IMR-90 (cell line): ENCODE results near the gene QSOX2. TPM values are rescaled to one million over a fixed set of nuclear protein-coding genes. Genes with fewer than 3 reads are reported as not detected.

Experiments used
- ATAC-seq: fragments of 200-7000 bp; cut with Tn5 transposase; 2 replicates; pipeline ENCODE4 v1.9.1; 2020; ENCODE audit warnings: low read depth, mild to moderate bottlenecking, moderate library complexity
- BruUV-seq: library from RNA; stranded (reverse); fragments of 400-500 nt; replicated peaks from 2 replicates; lab custom pipeline; 2021; lab: Mats Ljungman, UMichigan
- CTCF ChIA-PET: fragments of 300-600 bp; formaldehyde crosslinking; extraction: SDS; loops from one replicate; lab custom pipeline; 2021; ENCODE audit warnings: antibody characterized with exemption; lab: Yijun Ruan, JAX
- POLR2A ChIA-PET: fragments of 300-600 bp; sonication (Branson Sonifier 250); formaldehyde crosslinking; loops from one replicate; lab custom pipeline; 2022; ENCODE audit warnings: antibody characterized with exemption; ENCODE audit not compliant: unreplicated experiment; lab: Charles Lee
- DNase-seq: peaks from one replicate; pipeline ENCODE4 v3.0.0; 2013
- H2AFZ ChIP-seq: replicated peaks from 2 replicates; pipeline ENCODE3; 2013; ENCODE audit warnings: low read length, mild to moderate bottlenecking; ENCODE audit not compliant: poor library complexity
- H2AK5ac ChIP-seq: 2 replicates; pipeline ENCODE4 v1.6.1; 2013; ENCODE audit warnings: low read depth, low read length, inconsistent platforms
- H2AK9ac ChIP-seq: replicated peaks from 2 replicates; pipeline ENCODE3; 2013; ENCODE audit warnings: mild to moderate bottlenecking, low read depth, low read length, moderate library complexity; ENCODE audit not compliant: poor library complexity
- H2BK120ac ChIP-seq: 2 replicates; pipeline ENCODE4 v1.6.1; 2013; ENCODE audit warnings: low read depth, low read length, inconsistent platforms
- H2BK15ac ChIP-seq: 3 replicates; pipeline ENCODE4 v1.6.1; 2013; ENCODE audit warnings: low read depth, low read length, inconsistent platforms
- H2BK20ac ChIP-seq: 2 replicates; pipeline ENCODE4 v1.6.1; 2013; ENCODE audit warnings: low read depth, mild to moderate bottlenecking, inconsistent platforms, low read length, moderate library complexity
- H2BK5ac ChIP-seq: 2 replicates; pipeline ENCODE4 v1.6.1; 2013; ENCODE audit warnings: mild to moderate bottlenecking, low read depth, low read length, inconsistent platforms; ENCODE audit not compliant: poor library complexity, severe bottlenecking
- H3K14ac ChIP-seq: replicated peaks from 2 replicates; pipeline ENCODE4 v1.6.1; 2013; ENCODE audit warnings: low read depth, low read length, inconsistent platforms
- H3K18ac ChIP-seq: 2 replicates; pipeline ENCODE4 v1.6.1; 2013; ENCODE audit warnings: low read depth, low read length, control low read depth
- H3K23ac ChIP-seq: 2 replicates; pipeline ENCODE4 v1.6.1; 2013; ENCODE audit warnings: low read depth, low read length, inconsistent platforms
- H3K27ac ChIP-seq: 2 replicates; pipeline ENCODE4 v1.5.1; 2013; ENCODE audit warnings: mild to moderate bottlenecking, control low read depth, low read length; ENCODE audit not compliant: insufficient read depth
- H3K27me3 ChIP-seq: 2 replicates; pipeline ENCODE4 v1.6.1; 2013; ENCODE audit warnings: low read length; ENCODE audit not compliant: control insufficient read depth, insufficient read depth
- H3K36me3 ChIP-seq: 2 replicates; pipeline ENCODE4 v1.6.1; 2013; ENCODE audit warnings: low read length, mixed read lengths; ENCODE audit not compliant: control insufficient read depth, insufficient read depth
- H3K4ac ChIP-seq: 2 replicates; pipeline ENCODE4 v1.6.1; 2013; ENCODE audit warnings: low read depth, low read length, inconsistent platforms
- H3K4me1 ChIP-seq: 2 replicates; pipeline ENCODE4 v1.6.1; 2013; ENCODE audit warnings: low read length, mixed read lengths; ENCODE audit not compliant: control insufficient read depth, insufficient read depth
- H3K4me2 ChIP-seq: 2 replicates; pipeline ENCODE4 v1.6.1; 2013; ENCODE audit warnings: low read depth, mild to moderate bottlenecking, control low read depth, low read length, moderate library complexity
- H3K4me3 ChIP-seq: 2 replicates; pipeline ENCODE4 v1.5.1; 2013; ENCODE audit warnings: low read depth, mild to moderate bottlenecking, control low read depth, low read length, moderate library complexity; ENCODE audit not compliant: insufficient read depth
- H3K56ac ChIP-seq: 2 replicates; pipeline ENCODE4 v1.6.1; 2013; ENCODE audit warnings: low read length, inconsistent platforms; ENCODE audit not compliant: insufficient read depth; ENCODE audit errors: extremely low read depth
- H3K79me1 ChIP-seq, 2 experiments: 2 replicates each; pipeline ENCODE4 v1.6.1; 2013; ENCODE audit warnings: low read length in 2 of 2, inconsistent platforms in 1 of 2, low read depth in 1 of 2
- H3K9ac ChIP-seq: 2 replicates; pipeline ENCODE4 v1.6.1; 2013; ENCODE audit warnings: low read depth, low read length, control low read depth
- H3K9me1 ChIP-seq: 2 replicates; pipeline ENCODE4 v1.6.1; 2013; ENCODE audit warnings: low read length, inconsistent platforms; ENCODE audit not compliant: insufficient read depth
- H3K9me3 ChIP-seq: 2 replicates; pipeline ENCODE4 v1.6.1; 2013; ENCODE audit warnings: low read length; ENCODE audit not compliant: control insufficient read depth, insufficient read depth
- H4K20me1 ChIP-seq: 2 replicates; pipeline ENCODE4 v1.6.1; 2013; ENCODE audit warnings: low read length, inconsistent platforms; ENCODE audit not compliant: insufficient read depth
- H4K5ac ChIP-seq: 2 replicates; pipeline ENCODE4 v1.6.1; 2013; ENCODE audit warnings: mild to moderate bottlenecking, low read depth, low read length, control low read depth
- H4K8ac ChIP-seq, 2 experiments: 2 replicates each; pipeline ENCODE4 v1.6.1; 2013; ENCODE audit warnings: low read depth in 2 of 2, low read length in 2 of 2, control low read depth in 1 of 2, inconsistent platforms in 1 of 2
- H4K91ac ChIP-seq: 2 replicates; pipeline ENCODE4 v1.6.1; 2013; ENCODE audit warnings: low read depth, low read length, inconsistent platforms; ENCODE audit not compliant: insufficient read depth
- BHLHE40 ChIP-seq: fragments of 150-350 bp; IDR thresholded peaks from 2 replicates; pipeline ENCODE4 v1.6.1; 2016; ENCODE audit warnings: mild to moderate bottlenecking, low read depth, low read length
- RAD21 ChIP-seq: IDR thresholded peaks from 2 replicates; pipeline ENCODE4 v1.6.1; 2012; ENCODE audit warnings: low read length, improper control_type of control experiment
- SMC3 ChIP-seq: fragments of 150-350 bp; IDR thresholded peaks from 2 replicates; pipeline ENCODE4 v1.6.1; 2016; ENCODE audit warnings: low read depth, mild to moderate bottlenecking, antibody characterized with exemption, low read length, moderate library complexity
- WGBS, 2 experiments: methylation state at CpG; one replicate each; pipeline versions ENCODE4 v1.1.5 to v1.1.7; 2013; ENCODE audit warnings: missing lambda C conversion rate in 2 of 2; ENCODE audit not compliant: insufficient read length in 1 of 2; ENCODE audit errors: extremely low coverage in 2 of 2; 5-methylcytosine and 5-hydroxymethylcytosine counted together
- dilution Hi-C: fragments of 300-500 bp; cut with HindIII; formaldehyde crosslinking; loops from one replicate; pipeline ENCODE4 v1.14.3; 2018; ENCODE audit warnings: low sequenced_read_pairs; ENCODE audit not compliant: unreplicated experiment
- in situ Hi-C: fragments of 300-500 bp; cut with MboI; formaldehyde crosslinking; loops from 3 replicates; pipeline ENCODE4 v1.14.3; 2019; ENCODE audit warnings: low sequenced_read_pairs, inconsistent platforms, mixed read lengths
- intact Hi-C: fragments of 100-400 bp; cut with micrococcal nuclease; formaldehyde crosslinking; loops from 2 replicates; pipeline ENCODE4 v1.10.0; 2022
- polyA plus RNA-seq, 3 experiments: library from polyadenylated mRNA; depleted of rRNA; stranded (reverse); fragments of >200 nt; gene quantifications; 2 replicates each; pipeline ENCODE4 v1.2.3, GENCODE V29; 2012; ENCODE audit warnings: low replicate concordance in 1 of 3
- total RNA-seq: library from RNA; depleted of rRNA; stranded (reverse); fragments of >200 nt; gene quantifications from 2 replicates; pipeline ENCODE4 v1.2.3, GENCODE V29; 2012

The QSOX2 gene
- total and polyA plus RNA-seq, 2 of the 4 experiments (the other 2 are of a cell fraction) = 5.9 to 12.9 TPM

DNA sequence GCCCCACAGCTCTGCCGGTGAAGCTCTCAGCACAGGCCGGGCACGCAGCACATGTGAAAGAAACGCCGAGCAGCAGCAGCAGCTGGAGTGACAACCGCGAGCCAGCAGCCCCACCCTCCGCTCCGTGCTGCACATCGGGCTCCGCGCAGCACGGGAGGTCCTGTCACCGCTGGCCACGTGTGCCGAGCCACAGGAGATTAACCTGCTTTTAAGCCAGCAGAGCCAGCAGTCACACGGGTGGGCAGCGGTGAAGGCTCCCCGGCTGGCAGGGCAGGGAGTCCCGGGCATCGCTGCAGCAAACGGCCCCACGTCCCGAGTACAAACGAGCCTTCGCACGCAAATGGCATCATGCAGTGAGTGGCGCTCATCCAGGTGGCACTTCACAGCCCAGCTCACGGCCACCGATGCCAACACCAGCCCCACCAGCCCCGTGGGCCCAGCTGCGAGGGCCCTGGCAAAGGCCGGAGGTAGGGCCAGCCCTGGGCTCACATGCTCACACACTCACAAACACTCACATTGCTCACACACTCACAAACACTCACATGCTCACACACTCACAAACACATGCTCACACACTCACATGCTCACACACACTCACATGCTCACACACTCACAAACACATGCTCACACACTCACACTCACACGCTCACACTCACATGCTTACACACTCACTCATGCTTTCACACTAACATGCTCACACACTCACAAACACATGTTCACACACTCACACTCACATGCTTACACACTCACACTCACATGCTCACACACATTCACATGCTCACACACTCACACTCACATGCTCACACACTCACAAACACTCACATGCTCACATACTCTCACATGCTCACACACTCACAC, 47.2 kb upstream of the QSOX2 start (continued):
- TF ChIP-seq RAD21 = no peak

DNA sequence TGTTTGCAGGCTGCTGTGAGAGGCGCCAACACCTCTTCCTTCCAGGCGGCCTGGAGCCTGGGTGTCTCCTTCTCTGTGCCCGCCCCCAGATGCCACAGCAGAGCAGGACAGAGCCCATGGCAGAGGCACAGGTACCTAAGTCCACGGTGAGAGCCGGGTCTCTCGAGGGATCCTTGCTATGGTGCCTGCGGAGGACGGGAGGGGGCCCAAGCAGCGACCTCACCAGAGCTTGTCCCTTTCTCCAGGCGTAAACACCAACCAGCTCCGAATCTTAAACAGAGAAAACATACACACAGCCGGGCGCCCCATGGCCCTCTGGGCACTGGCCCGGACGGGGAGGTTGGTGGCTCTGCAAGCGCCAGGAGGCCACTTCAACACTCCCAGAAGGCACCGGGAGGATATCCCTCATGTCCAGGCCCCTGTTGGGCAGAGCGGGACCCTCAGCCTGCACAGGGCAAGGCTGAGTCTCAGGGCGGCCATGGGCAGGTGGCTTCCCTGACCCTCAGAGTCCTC, 46.5 kb upstream of the QSOX2 start:
- H2BK15ac ChIP-seq = no peak overlapping the region
- no peak overlapping the region for H3K4ac ChIP-seq
- H3K4me1 ChIP-seq = no peaks in the 10 kb centered on the region
- H3K14ac ChIP-seq = no peak overlapping the region
- no peaks in the 10 kb centered on the region for H3K36me3 ChIP-seq
- H3K9ac ChIP-seq = no peak overlapping the region
- H3K56ac ChIP-seq = no peak overlapping the region
- H2AFZ ChIP-seq = peak overlapping the region; percentile 11
- no peaks in the 10 kb centered on the region; the same call in 1 of the 2 replicates for H3K9me3 ChIP-seq
- DNase-seq (no peak), ATAC-seq (no peak)
- no peak overlapping the region for H3K27ac ChIP-seq
- H2BK120ac ChIP-seq = no peak overlapping the region
- no peak overlapping the region for H3K4me3 ChIP-seq
- H3K18ac ChIP-seq = no peak overlapping the region
- intact Hi-C loops = no loop called here
- TF ChIP-seq SMC3 = no peak
- TF ChIP-seq BHLHE40 = no peak
- no peak for TF ChIP-seq RAD21
- in situ Hi-C loops = no loop called here
- H4K20me1 ChIP-seq = no peaks in the 10 kb centered on the region
- no peak overlapping the region for H2BK20ac ChIP-seq
- H3K79me1 ChIP-seq = no peaks in the 10 kb centered on the region
- H2AK9ac ChIP-seq = no peak overlapping the region
- ChIA-PET CTCF (no interaction called here), POLR2A (no interaction called here)
- no peak overlapping the region for H2BK5ac ChIP-seq
- H4K5ac ChIP-seq = no peak overlapping the region
- no peak overlapping the region for H2AK5ac ChIP-seq
- no TSS peak for BruUV-seq
- WGBS, 2 experiments = 76% methylated on average over 11 of the region's 19 CpGs; no CpG with 5 or more reads in 1 of the 2 experiments
- H3K9me1 ChIP-seq = no peaks in the 10 kb centered on the region
- no peak overlapping the region for H3K4me2 ChIP-seq
- H4K91ac ChIP-seq = no peak overlapping the region
- no peak overlapping the region for H3K23ac ChIP-seq
- peaks cover 45% of the 10 kb centered on the region for H3K27me3 ChIP-seq
- H4K8ac ChIP-seq = no peak overlapping the region
- dilution Hi-C loops = no loop called here
